Measurements from ENCODE around the gene FXYD5. TPM values are rescaled to one million over a fixed set of nuclear protein-coding genes. Genes with fewer than 3 reads are reported as not detected.

Gene FXYD5
- polyA plus RNA-seq, 2 of the 4 experiments (the other 2 are of a cell fraction), result 70.8 to 113 TPM

- H3K4me1 ChIP-seq, result peaks cover 9% of the 10 kb centered on the region; the same call in 1 of the 3 replicates
- POLR2A ChIA-PET, result interaction anchor here (1.5 kb wide), 1 partner anchor 13 kb away, joined by 3 read pairs; no protein-coding TSS in a partner anchor
- ATAC-seq (peak; percentile 74 to 86), FAIRE-seq (no peak), DNase-seq (ENCODE audit: low read depth in 1 of 2, low spot score in 1 of 2) (peak; percentile 71 to 95)
- CTCF ChIA-PET, result interaction anchor here (0.5 to 13.8 kb wide), 29 partner anchors 9 to 1067 kb away, joined by 3 to 163 read pairs (median 4); partner anchors contain the start of genes FXYD1, FXYD7 and LGI4
- peak overlapping the region; percentile 88 for H3K4me2 ChIP-seq
- peak overlapping the region; percentile 79 to 90 for H3K27ac ChIP-seq
- TF ChIP-seq RARB (CRISPR knock-in tag; IDR thresholded peaks at IDR 0.05), result no peak
- 0 out of 2 replicates have a peak, but pooled peaks have one; percentile 40 for TF ChIP-seq MAZ (IDR thresholded peaks at IDR 0.05; ENCODE audit: borderline replicate concordance, low read depth, low read length)
- TF ChIP-seq TP53 (CRISPR knock-in tag; IDR thresholded peaks at IDR 0.05), result no peak
- TF ChIP-seq JUN (IDR thresholded peaks at IDR 0.05), result no peak
- TF ChIP-seq FOXS1 (CRISPR knock-in tag; IDR thresholded peaks at IDR 0.05), result no peak
- TF ChIP-seq EHMT2 (IDR thresholded peaks at IDR 0.05; ENCODE audit: low read depth), result no peak
- TF ChIP-seq MYC (IDR thresholded peaks at IDR 0.05; ENCODE audit: borderline replicate concordance, low read length), result no peak
- TF ChIP-seq CHD4 (IDR thresholded peaks at IDR 0.05; ENCODE audit: borderline replicate concordance), result no peak
- no peak for TF ChIP-seq CBX2 (IDR thresholded peaks at IDR 0.05; ENCODE audit: borderline replicate concordance, low read depth)
- TF ChIP-seq RNF2 (IDR thresholded peaks at IDR 0.05; ENCODE audit: borderline replicate concordance, low read depth), result no peak
- no peak for TF ChIP-seq CHD2 (IDR thresholded peaks at IDR 0.05; ENCODE audit: low read length, partially characterized antibody)
- TF ChIP-seq SMC3 (IDR thresholded peaks at IDR 0.05), result peak; percentile 36
- TF ChIP-seq USF2 (IDR thresholded peaks at IDR 0.05), result no peak
- TF ChIP-seq RAD21 (conservative IDR thresholded peaks at IDR 0.05 in 1 of 2, IDR thresholded peaks at IDR 0.05 in 1 of 2), result peak; percentile 21 to 25; a peak in 1 of 5 replicates
- no peak for TF ChIP-seq POLR2AphosphoS2 (conservative IDR thresholded peaks at IDR 0.05; ENCODE audit: low read length)
- TF ChIP-seq CTCF (IDR thresholded peaks at IDR 0.05), result peak; percentile 47
- TF ChIP-seq SREBF2 (IDR thresholded peaks at IDR 0.05), result no peak
- TF ChIP-seq FOSB (CRISPR knock-in tag; IDR thresholded peaks at IDR 0.05), result no peak
- no peak for TF ChIP-seq NPAS2 (CRISPR knock-in tag; IDR thresholded peaks at IDR 0.05; ENCODE audit: borderline replicate concordance)
- H3K4me3 ChIP-seq, result peak overlapping the region; percentile 68
- WGBS (ENCODE audit: missing lambda C conversion rate), result 17% methylated on average over 34 of the region's 36 CpGs
- H3K9me3 ChIP-seq, result no peaks in the 10 kb centered on the region
Measured at GRCh38 chr19:35153701-35154524, 622 bp upstream of the FXYD5 start.

- CTCF ChIA-PET, result interaction anchor here (6.8 to 13.8 kb wide), 2 partner anchors 10 to 19 kb away, joined by 51 to 163 read pairs; partner anchors contain the start of genes FXYD1, FXYD7 and LGI4
- ATAC-seq, result no peak; a peak in 1 of 6 replicates
- H3K4me3 ChIP-seq, result peak overlapping the region; percentile 68
- H3K4me2 ChIP-seq, result peak overlapping the region; percentile 88
- 81% methylated on average over 17 of the region's 17 CpGs for WGBS (ENCODE audit: missing lambda C conversion rate)
- DNase-seq (ENCODE audit: low read depth in 1 of 2, low spot score in 1 of 2), result no peak
- H3K9me3 ChIP-seq, result no peaks in the 10 kb centered on the region
- H3K27ac ChIP-seq, result peak overlapping the region; percentile 79 to 90
- POLR2A ChIA-PET, result interaction anchor here (1.5 kb wide), 1 partner anchor 14 kb away, joined by 3 read pairs; no protein-coding TSS in a partner anchor
- no peak for FAIRE-seq
- H3K4me1 ChIP-seq, result peaks cover 9% of the 10 kb centered on the region; the same call in 1 of the 3 replicates
- TF ChIP-seq RARB (CRISPR knock-in tag; IDR thresholded peaks at IDR 0.05) (no peak), NR3C1 (IDR thresholded peaks at IDR 0.05) (no peak), FOSB (CRISPR knock-in tag; IDR thresholded peaks at IDR 0.05) (no peak), NPAS2 (CRISPR knock-in tag; IDR thresholded peaks at IDR 0.05; ENCODE audit: borderline replicate concordance) (no peak), KDM1A (IDR thresholded peaks at IDR 0.05; ENCODE audit: low read depth) (no peak), HMGXB4 (CRISPR knock-in tag; IDR thresholded peaks at IDR 0.05; ENCODE audit: borderline replicate concordance) (no peak), RFX5 (IDR thresholded peaks at IDR 0.05) (no peak), TP53 (CRISPR knock-in tag; IDR thresholded peaks at IDR 0.05) (no peak), EHF (CRISPR knock-in tag; IDR thresholded peaks at IDR 0.05) (no peak), GATA3 (IDR thresholded peaks at IDR 0.05; ENCODE audit: borderline replicate concordance) (no peak), CTCF (IDR thresholded peaks at IDR 0.05) (no peak), ELK1 (IDR thresholded peaks at IDR 0.05; ENCODE audit: low read depth, low read length) (no peak), ZFP36 (IDR thresholded peaks at IDR 0.05; ENCODE audit: borderline replicate concordance, partially characterized antibody) (no peak)
Measured at GRCh38 chr19:35155441-35155840, 906 bp downstream of the FXYD5 start.
